ENCODE measurements around the gene RBM10.

The RBM10 gene

GRCh38 chrX:47198026-47198686, 53.1 kb downstream of the RBM10 start:
- no peak for DNase-seq (ENCODE audit: low read depth)

GRCh38 chrX:47198687-47199080, 53.7 kb downstream of the RBM10 start:
- DNase-seq (ENCODE audit: low read depth) = no peak

- no peak for DNase-seq (ENCODE audit: low read depth)
These were observed 54.3 kb downstream of the RBM10 start for GRCh38 chrX:47199286-47199685.

GRCh38 chrX:47200385-47201150, 55.5 kb downstream of the RBM10 start:
- DNase-seq (ENCODE audit: low read depth) = peak; percentile 76

GRCh38 chrX:47201345-47201944, 56.4 kb downstream of the RBM10 start:
- DNase-seq (ENCODE audit: low read depth) = no peak

- no peak for DNase-seq (ENCODE audit: low read depth)
These were observed 57.3 kb downstream of the RBM10 start for GRCh38 chrX:47202316-47202715.

GRCh38 chrX:47202877-47203276, 57.9 kb downstream of the RBM10 start:
- DNase-seq (ENCODE audit: low read depth) = no peak

- DNase-seq (ENCODE audit: low read depth) = no peak
These were observed 59.9 kb downstream of the RBM10 start for GRCh38 chrX:47204970-47205369.

GRCh38 chrX:47206316-47206715, 61.3 kb downstream of the RBM10 start:
- no peak for DNase-seq (ENCODE audit: low read depth)

- DNase-seq (ENCODE audit: low read depth) = no peak
These were observed 63.1 kb downstream of the RBM10 start for GRCh38 chrX:47208108-47208507.

- DNase-seq (ENCODE audit: low read depth) = no peak
These were observed 64.7 kb downstream of the RBM10 start for GRCh38 chrX:47209508-47210238.

- no peak for DNase-seq (ENCODE audit: low read depth)
These were observed 65.8 kb downstream of the RBM10 start for GRCh38 chrX:47210661-47211425.

GRCh38 chrX:47212381-47213293, 67.6 kb downstream of the RBM10 start:
- no peak for DNase-seq (ENCODE audit: low read depth)

- no peak for DNase-seq (ENCODE audit: low read depth)
These were observed 69.5 kb downstream of the RBM10 start for GRCh38 chrX:47214435-47215077.

- DNase-seq (ENCODE audit: low read depth) = no peak
These were observed 70.4 kb downstream of the RBM10 start for GRCh38 chrX:47215291-47215900.

- DNase-seq (ENCODE audit: low read depth) = no peak
These were observed 71.4 kb downstream of the RBM10 start for GRCh38 chrX:47216393-47216925.

- DNase-seq (ENCODE audit: low read depth) = peak; percentile 46
These were observed 72.3 kb downstream of the RBM10 start for GRCh38 chrX:47217121-47217851.

- DNase-seq (ENCODE audit: low read depth) = peak; percentile 98
These were observed 72.8 kb downstream of the RBM10 start for GRCh38 chrX:47217852-47218279.
